Kidney (tissue), 14 donors: ENCODE data around the gene EPOP. TPM values are rescaled to one million over a fixed set of nuclear protein-coding genes. Genes with fewer than 3 reads are reported as not detected.

Source experiments
- DNase-seq, 5 donors: peaks; one replicate each; pipeline ENCODE4 v3.0.0-alpha.2; 2013 to 2020
- FAIRE-seq: peaks from 2 replicates; lab custom pipeline; 2012; peaks lifted over from hg19 to GRCh38; lab: Jason Lieb, UNC
- H3K27ac ChIP-seq, 2 donors: one replicate each; pipeline ENCODE4 v1.7.0; 2013; ENCODE audit warnings: low read depth in 2 of 2, low read length in 2 of 2, inconsistent platforms in 1 of 2
- H3K27me3 ChIP-seq: one replicate; pipeline ENCODE4 v1.7.1; 2013; ENCODE audit warnings: low read length, inconsistent platforms; ENCODE audit not compliant: control insufficient read depth, insufficient read depth
- H3K36me3 ChIP-seq, 3 donors: one replicate each; pipeline versions ENCODE4 v1.7.0 to v1.7.1; 2013; ENCODE audit warnings: low read length in 3 of 3, control low read depth in 1 of 3, inconsistent platforms in 1 of 3; ENCODE audit not compliant: insufficient read depth in 3 of 3, control insufficient read depth in 2 of 3
- H3K4me1 ChIP-seq, 3 donors: one replicate each; pipeline versions ENCODE4 v1.7.0 to v1.7.1; 2013; ENCODE audit warnings: low read length in 3 of 3, inconsistent platforms in 1 of 3, low read depth in 1 of 3; ENCODE audit not compliant: control insufficient read depth in 2 of 3, insufficient read depth in 2 of 3
- H3K4me3 ChIP-seq, 3 donors: one replicate each; pipeline versions ENCODE4 v1.7.0 to v1.8.1; 2013; ENCODE audit warnings: low read length in 3 of 3, control low read depth in 1 of 3, inconsistent platforms in 1 of 3
- H3K9ac ChIP-seq, 3 donors: one replicate each; pipeline versions ENCODE4 v1.7.0 to v1.7.1; 2013; ENCODE audit warnings: low read length in 3 of 3, control low read depth in 1 of 3, inconsistent platforms in 1 of 3
- H3K9me3 ChIP-seq, 3 donors: one replicate each; pipeline versions ENCODE4 v1.7.0 to v1.7.1; 2013; ENCODE audit warnings: low read length in 3 of 3, control low read depth in 1 of 3, inconsistent platforms in 1 of 3; ENCODE audit not compliant: control insufficient read depth in 2 of 3, insufficient read depth in 1 of 3
- intact Hi-C: fragments of 100-400 bp; cut with DNase I; formaldehyde crosslinking; loops from one replicate; pipeline ENCODE4 v1.11.1; 2022
- polyA plus RNA-seq: library from polyadenylated mRNA; stranded (reverse); fragments of 350-450 nt; fragmentation: Illumina TruSeq; extraction: RNeasy Lipid Tissue Mini Kit (QIAGEN cat#74804); gene quantifications from one replicate; pipeline ENCODE4 v1.2.3, GENCODE V29; 2014; ENCODE audit warnings: low read depth, low replicate concordance; ENCODE audit not compliant: insufficient read depth
- total RNA-seq: library from RNA; stranded (reverse); fragmentation: NEBNext Ultra II Directional; extraction: Animal tissue kit (Norgen Biotek cat#: 25700); gene quantifications from one replicate; pipeline ENCODE4 v1.2.1, GENCODE V29; 2021
- TF ChIP-seq, protein P1 (sequence below): IDR thresholded peaks from 3 replicates; pipeline ENCODE4 v1.5.1; 2012; ENCODE audit warnings: mild to moderate bottlenecking, moderate library complexity, borderline replicate concordance; ENCODE audit not compliant: insufficient read depth; ENCODE audit errors: extremely low read depth
- donor health status: control.
- donor health status: control.
- donor health status: control.
- donor health status: control.
- donor health status: control.
- donor health status: DM: yes; HTN: yes; CAD: no.
- donor health status: Normal renal cell carcinoma (clear cell type).

EPOP gene
- total and polyA plus RNA-seq, 2 donors from 2014 or later = 0.49 to 1.3 TPM

DNA sequence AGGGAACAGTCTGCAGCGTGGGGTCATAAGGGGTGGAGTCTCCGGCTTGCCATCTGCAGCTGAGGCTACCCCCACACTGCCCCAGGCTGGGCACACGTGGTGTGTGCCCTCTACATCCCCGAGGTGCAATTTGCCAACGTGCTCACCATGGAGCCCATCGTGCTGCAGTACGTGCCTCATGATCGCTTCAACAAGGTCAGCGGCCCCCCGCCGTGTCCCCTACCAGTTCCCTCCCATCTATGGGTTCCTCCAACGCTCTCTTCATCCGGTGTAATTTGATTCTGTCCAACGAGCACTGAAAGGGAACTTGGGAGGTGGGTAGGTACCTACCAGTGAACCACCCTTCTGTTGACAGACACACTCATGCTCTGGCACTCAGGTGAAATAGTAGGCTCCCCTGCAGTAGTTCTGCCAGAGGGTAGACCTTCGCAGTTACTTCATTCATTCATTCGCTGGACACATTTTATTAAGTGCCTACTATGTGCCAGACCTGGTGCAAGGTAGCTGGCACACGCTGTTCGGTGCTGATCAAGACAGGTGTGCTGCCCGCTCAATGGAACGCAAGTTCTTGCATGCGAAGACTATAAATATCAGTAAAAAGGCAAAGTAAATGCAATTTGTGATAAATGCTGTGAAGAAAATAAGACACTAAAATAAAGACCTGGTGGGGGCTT, 33.1 kb upstream of the EPOP start:
- H3K36me3 ChIP-seq = peaks cover 0 to 17% (median 12%) of the 10 kb centered on the region in 3 donors
- H3K9ac ChIP-seq = no peak overlapping the region
- no peak overlapping the region for H3K27ac ChIP-seq
- intact Hi-C loops = no loop called here
- DNase-seq (peak in 3 of 5 donors; percentile 63 to 69 (median 66)), FAIRE-seq (no peak)
- peaks cover 0 to 20% (median 0%) of the 10 kb centered on the region in 3 donors for H3K4me1 ChIP-seq
- TF ChIP-seq, protein P1, sequence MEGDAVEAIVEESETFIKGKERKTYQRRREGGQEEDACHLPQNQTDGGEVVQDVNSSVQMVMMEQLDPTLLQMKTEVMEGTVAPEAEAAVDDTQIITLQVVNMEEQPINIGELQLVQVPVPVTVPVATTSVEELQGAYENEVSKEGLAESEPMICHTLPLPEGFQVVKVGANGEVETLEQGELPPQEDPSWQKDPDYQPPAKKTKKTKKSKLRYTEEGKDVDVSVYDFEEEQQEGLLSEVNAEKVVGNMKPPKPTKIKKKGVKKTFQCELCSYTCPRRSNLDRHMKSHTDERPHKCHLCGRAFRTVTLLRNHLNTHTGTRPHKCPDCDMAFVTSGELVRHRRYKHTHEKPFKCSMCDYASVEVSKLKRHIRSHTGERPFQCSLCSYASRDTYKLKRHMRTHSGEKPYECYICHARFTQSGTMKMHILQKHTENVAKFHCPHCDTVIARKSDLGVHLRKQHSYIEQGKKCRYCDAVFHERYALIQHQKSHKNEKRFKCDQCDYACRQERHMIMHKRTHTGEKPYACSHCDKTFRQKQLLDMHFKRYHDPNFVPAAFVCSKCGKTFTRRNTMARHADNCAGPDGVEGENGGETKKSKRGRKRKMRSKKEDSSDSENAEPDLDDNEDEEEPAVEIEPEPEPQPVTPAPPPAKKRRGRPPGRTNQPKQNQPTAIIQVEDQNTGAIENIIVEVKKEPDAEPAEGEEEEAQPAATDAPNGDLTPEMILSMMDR = no peak
- no peak overlapping the region for H3K4me3 ChIP-seq
- no peaks in the 10 kb centered on the region for H3K27me3 ChIP-seq
- no peaks in the 10 kb centered on the region for H3K9me3 ChIP-seq

DNA sequence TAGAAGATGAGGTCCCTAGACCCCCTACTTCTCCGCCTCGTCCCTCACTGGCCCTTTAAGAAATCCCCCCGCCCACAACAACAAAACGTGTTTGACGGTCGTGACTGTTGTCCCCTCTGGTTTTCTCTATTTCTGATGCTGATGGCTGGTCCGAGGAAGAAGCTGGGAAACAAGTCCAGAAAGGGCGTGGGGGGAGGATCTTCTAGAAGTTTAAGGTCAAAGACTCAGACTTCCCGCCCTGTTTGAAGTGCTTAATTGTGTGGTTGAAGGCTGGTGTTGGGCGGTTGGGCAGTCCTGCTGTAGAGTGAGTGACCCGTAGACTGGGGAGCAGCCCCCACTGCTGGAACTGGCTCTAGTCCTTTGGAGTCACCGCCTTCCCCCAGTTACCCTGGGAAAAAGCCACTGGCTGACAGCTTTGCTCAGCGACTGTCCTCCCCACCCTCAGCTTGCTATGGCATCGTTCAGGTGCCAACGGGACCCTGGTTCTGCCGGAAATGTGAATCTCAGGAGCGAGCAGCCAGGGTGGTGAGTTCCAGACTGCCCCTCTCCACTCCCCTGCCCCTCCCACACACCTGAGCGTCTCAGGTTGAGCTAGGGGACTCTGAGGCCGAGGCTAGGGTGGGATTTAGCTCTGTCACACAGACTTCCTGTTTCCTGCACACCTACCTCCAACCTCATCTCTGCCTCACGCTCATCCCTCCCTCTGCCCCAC, 31.9 kb upstream of the EPOP start:
- peak overlapping the region; percentile 71 to 87 for H3K27ac ChIP-seq
- peak overlapping the region; percentile 66 to 77 (median 72) for H3K4me3 ChIP-seq
- peaks cover 0 to 10% (median 8%) of the 10 kb centered on the region in 3 donors for H3K36me3 ChIP-seq
- FAIRE-seq = no peak
- intact Hi-C loops = no loop called here
- H3K27me3 ChIP-seq = no peaks in the 10 kb centered on the region
- peaks cover 0 to 22% (median 2%) of the 10 kb centered on the region in 3 donors for H3K4me1 ChIP-seq
- peak; percentile 40 to 77 (median 60) for DNase-seq
- H3K9ac ChIP-seq = peak overlapping the region; percentile 23 to 72 (median 45)
- H3K9me3 ChIP-seq = no peaks in the 10 kb centered on the region
- TF ChIP-seq, protein P1 = no peak

DNA sequence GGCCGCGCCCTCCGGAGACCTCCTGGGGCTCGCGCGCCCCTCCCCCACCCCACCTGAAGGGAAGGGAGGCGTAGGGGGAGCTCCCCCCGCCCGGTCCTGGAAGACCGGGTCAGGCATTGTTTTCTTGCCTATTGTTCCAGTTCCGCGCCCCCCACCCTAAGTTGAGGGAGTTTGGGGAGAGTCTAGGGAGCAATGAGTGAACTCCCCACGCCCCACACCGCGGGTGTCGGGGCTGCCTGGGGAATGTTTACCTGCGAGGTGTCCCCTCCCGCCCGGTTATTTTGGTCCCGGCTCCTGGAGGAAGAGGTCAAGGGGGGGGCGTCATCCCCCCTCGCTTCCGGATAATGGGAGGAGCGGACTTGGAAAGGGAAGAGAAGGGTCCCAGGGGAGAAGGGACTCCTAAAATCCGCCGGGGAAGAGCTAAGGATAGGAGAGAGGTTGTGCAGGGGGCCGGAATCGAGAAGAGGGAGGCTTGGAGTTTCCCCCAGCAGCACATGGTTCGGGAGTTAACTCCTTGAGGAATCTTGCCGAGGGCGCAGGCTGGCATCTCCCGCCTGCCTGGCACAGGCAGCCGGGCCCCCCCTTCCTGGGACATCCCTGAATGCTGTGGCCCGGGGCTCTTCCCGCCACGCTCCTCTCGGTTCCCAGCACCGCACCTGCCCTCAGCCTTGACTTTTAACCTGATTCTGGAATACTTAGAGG, 31.2 kb upstream of the EPOP start:
- no peak for FAIRE-seq
- TF ChIP-seq, protein P1 = no peak
- intact Hi-C loops = no loop called here

More for the DNA sequence above, 31.2 kb upstream of the EPOP start:
- no peaks in the 10 kb centered on the region for H3K9me3 ChIP-seq
- peak; percentile 64 to 86 (median 82) for DNase-seq
- peak overlapping the region; percentile 23 to 72 (median 45) for H3K9ac ChIP-seq
- peaks cover 0 to 8% (median 6%) of the 10 kb centered on the region in 3 donors for H3K36me3 ChIP-seq
- peak overlapping the region; percentile 71 to 87 for H3K27ac ChIP-seq
- peak overlapping the region; percentile 66 to 77 (median 72) for H3K4me3 ChIP-seq
- no peaks in the 10 kb centered on the region for H3K27me3 ChIP-seq
- H3K4me1 ChIP-seq = peaks cover 3 to 28% (median 9%) of the 10 kb centered on the region in 3 donors
